Neuronal stem cell (in vitro differentiated cells): ENCODE results near the gene NDUFB4.

Source experiments
- DNase-seq: peaks from one replicate; pipeline ENCODE4 v3.0.0-alpha.2; 2013; ENCODE audit warnings: low spot score
- H2AFZ ChIP-seq: one replicate; pipeline ENCODE4 v1.6.1; 2013; ENCODE audit warnings: mild to moderate bottlenecking, low read length, inconsistent platforms
- H2AK5ac ChIP-seq: 2 replicates; pipeline ENCODE4 v1.6.1; 2013; ENCODE audit warnings: low read depth, mild to moderate bottlenecking, inconsistent platforms, low read length, moderate library complexity, mixed read lengths
- H2BK120ac ChIP-seq: 2 replicates; pipeline ENCODE4 v1.6.1; 2013; ENCODE audit warnings: low read depth, mild to moderate bottlenecking, inconsistent platforms, low read length, moderate library complexity, mixed read lengths
- H2BK12ac ChIP-seq: one replicate; pipeline ENCODE4 v1.6.1; 2013; ENCODE audit warnings: low read length, inconsistent platforms
- H2BK15ac ChIP-seq: 2 replicates; pipeline ENCODE4 v1.6.1; 2013; ENCODE audit warnings: mild to moderate bottlenecking, low read length, inconsistent platforms, mixed read lengths
- H2BK5ac ChIP-seq: one replicate; pipeline ENCODE4 v1.6.1; 2013; ENCODE audit warnings: inconsistent platforms, mild to moderate bottlenecking, low read length, moderate library complexity
- H3K14ac ChIP-seq: one replicate; pipeline ENCODE4 v1.6.1; 2013; ENCODE audit warnings: low read length, inconsistent platforms
- H3K18ac ChIP-seq: 2 replicates; pipeline ENCODE4 v1.6.1; 2013; ENCODE audit warnings: low read length, inconsistent platforms
- H3K23ac ChIP-seq: 2 replicates; pipeline ENCODE4 v1.6.1; 2013; ENCODE audit warnings: low read depth, mild to moderate bottlenecking, mixed read lengths, low read length, inconsistent platforms; ENCODE audit not compliant: poor library complexity
- H3K27ac ChIP-seq: replicated peaks from 3 replicates; pipeline ENCODE4 v1.5.1; 2013; ENCODE audit warnings: low read length, inconsistent platforms
- H3K27me3 ChIP-seq, 3 experiments: 2 replicates each; pipeline ENCODE4 v1.6.1; 2013; ENCODE audit warnings: low read length in 3 of 3, mild to moderate bottlenecking in 2 of 3, inconsistent platforms in 1 of 3, low read depth in 1 of 3, mixed read lengths in 1 of 3, moderate library complexity in 1 of 3; ENCODE audit not compliant: control insufficient read depth in 3 of 3, insufficient read depth in 3 of 3
- H3K36me3 ChIP-seq, 2 donors: replicated peaks in 1 of 2; 2 replicates each; pipeline ENCODE4 v1.6.1; 2013; ENCODE audit warnings: low read length in 2 of 2; ENCODE audit not compliant: control insufficient read depth in 2 of 2, insufficient read depth in 2 of 2
- H3K4ac ChIP-seq: 2 replicates; pipeline ENCODE4 v1.6.1; 2013; ENCODE audit warnings: inconsistent platforms, mild to moderate bottlenecking, low read length, moderate library complexity
- H3K4me1 ChIP-seq, 2 donors: 1 replicate in 1 of 2; 2 replicates in 1 of 2; pipeline ENCODE4 v1.6.1; 2013; ENCODE audit warnings: low read length in 2 of 2, low read depth in 1 of 2; ENCODE audit not compliant: control insufficient read depth in 2 of 2, insufficient read depth in 1 of 2
- H3K4me2 ChIP-seq: one replicate; pipeline ENCODE4 v1.6.1; 2013; ENCODE audit warnings: mild to moderate bottlenecking, low read length, inconsistent platforms; ENCODE audit not compliant: insufficient read depth, poor library complexity, severe bottlenecking
- H3K4me3 ChIP-seq, 2 donors: 2 replicates each; pipeline ENCODE4 v1.5.1; 2013; ENCODE audit warnings: low read length in 2 of 2, mild to moderate bottlenecking in 2 of 2, inconsistent platforms in 1 of 2, moderate library complexity in 1 of 2
- H3K79me1 ChIP-seq: one replicate; pipeline ENCODE4 v1.6.1; 2013; ENCODE audit warnings: low read depth, mild to moderate bottlenecking, inconsistent platforms, low read length, moderate library complexity
- H3K9ac ChIP-seq: one replicate; pipeline ENCODE4 v1.6.1; 2013; ENCODE audit warnings: mild to moderate bottlenecking, low read depth, low read length, inconsistent platforms; ENCODE audit not compliant: poor library complexity
- H3K9me3 ChIP-seq, 2 donors: replicated peaks in 1 of 2; 2 replicates each; pipeline versions ENCODE3 to v1.6.1; 2013; ENCODE audit warnings: low read length in 2 of 2, mild to moderate bottlenecking in 2 of 2, inconsistent platforms in 1 of 2, low read depth in 1 of 2, mixed read lengths in 1 of 2, moderate library complexity in 1 of 2; ENCODE audit not compliant: control insufficient read depth in 2 of 2, insufficient read depth in 1 of 2
- H4K8ac ChIP-seq: one replicate; pipeline ENCODE4 v1.6.1; 2013; ENCODE audit warnings: low read depth, mild to moderate bottlenecking, inconsistent platforms, low read length, moderate library complexity
- H4K91ac ChIP-seq: one replicate; pipeline ENCODE4 v1.6.1; 2013; ENCODE audit warnings: low read length, low read depth, mild to moderate bottlenecking, inconsistent platforms; ENCODE audit not compliant: poor library complexity
- WGBS, 2 donors: extraction: QIAGEN DNeasy Blood & Tissue Kit; methylation state at CpG; one replicate each; pipeline ENCODE4 v1.1.7; 2013; ENCODE audit warnings: missing lambda C conversion rate in 2 of 2, mixed read lengths in 1 of 2; ENCODE audit not compliant: insufficient read length in 2 of 2, insufficient replicate concordance in 1 of 2; ENCODE audit errors: extremely low coverage in 2 of 2; 5-methylcytosine and 5-hydroxymethylcytosine counted together

NDUFB4 gene

DNA sequence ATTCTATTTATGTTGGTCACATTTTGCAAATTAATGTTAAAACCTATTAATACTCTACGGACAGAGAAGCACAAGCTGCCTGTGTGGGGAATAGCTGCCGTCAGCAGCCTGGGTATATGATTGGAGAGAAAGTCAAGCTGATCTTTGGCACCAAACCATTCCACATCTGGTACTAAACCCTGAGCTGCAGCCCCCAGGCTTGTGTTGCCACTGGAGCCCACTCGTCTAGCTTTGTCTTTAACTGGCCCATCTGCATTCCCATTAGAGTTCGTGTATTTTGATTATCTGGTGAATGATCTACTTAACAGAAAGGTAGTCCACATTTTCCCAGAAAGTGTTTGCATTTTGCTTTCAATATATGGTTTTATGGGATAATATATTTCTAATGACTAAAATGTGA is 5.4 kb downstream of the NDUFB4 start:
- H3K14ac ChIP-seq = no peak overlapping the region
- H4K91ac ChIP-seq = no peak overlapping the region
- H3K9me3 ChIP-seq = no peaks in the 10 kb centered on the region
- peaks cover under 1% of the 10 kb centered on the region for H3K79me1 ChIP-seq
- no peaks in the 10 kb centered on the region for H3K27me3 ChIP-seq
- DNase-seq = no peak
- no peak overlapping the region for H3K4me2 ChIP-seq
- peaks cover 0 to 3% of the 10 kb centered on the region in 2 donors for H3K4me1 ChIP-seq
- H3K4me3 ChIP-seq = no peak overlapping the region
- no peak overlapping the region for H2BK12ac ChIP-seq
- H3K23ac ChIP-seq = no peak overlapping the region
- no peak overlapping the region for H3K27ac ChIP-seq
- no peak overlapping the region for H3K9ac ChIP-seq
- no peak overlapping the region for H4K8ac ChIP-seq
- H3K18ac ChIP-seq = no peak overlapping the region
- H3K36me3 ChIP-seq = peaks cover 11 to 63% of the 10 kb centered on the region in 2 donors
- H2BK120ac ChIP-seq = no peak overlapping the region
- no peak overlapping the region for H2BK5ac ChIP-seq
- no peak overlapping the region for H3K4ac ChIP-seq
- H2AK5ac ChIP-seq = no peak overlapping the region
- H2BK15ac ChIP-seq = no peak overlapping the region
- H2AFZ ChIP-seq = no peak overlapping the region
- WGBS, 2 donors = no CpG with 5 or more reads among the region's 4 CpGs

DNA sequence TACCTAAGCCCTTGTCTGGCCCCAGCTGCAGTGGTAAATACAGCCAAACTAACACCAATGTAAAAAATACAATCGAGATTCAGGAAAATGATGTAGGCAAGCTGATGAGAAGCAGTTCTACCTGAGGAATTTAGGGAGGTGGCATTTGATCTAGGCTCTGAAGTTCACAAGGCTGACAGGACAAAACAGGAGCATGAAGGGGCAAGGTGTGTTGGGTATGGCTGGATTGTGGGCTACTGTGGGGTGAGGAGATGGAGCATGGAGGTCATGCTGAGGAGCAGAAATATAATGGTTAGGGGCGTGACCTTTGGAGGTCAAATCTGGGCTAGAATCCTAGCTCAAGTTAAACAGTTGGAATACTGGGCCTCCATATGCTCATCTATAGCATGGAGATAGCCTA is 6.5 kb downstream of the NDUFB4 start:
- peaks cover 9 to 56% of the 10 kb centered on the region in 2 donors for H3K36me3 ChIP-seq
- no peak for DNase-seq
- no CpG with 5 or more reads among the region's 2 CpGs for WGBS, 2 donors
- no peaks in the 10 kb centered on the region for H3K4me1 ChIP-seq
- no peak overlapping the region for H3K23ac ChIP-seq
- H3K4me3 ChIP-seq = no peak overlapping the region
- H3K18ac ChIP-seq = no peak overlapping the region
- H4K91ac ChIP-seq = no peak overlapping the region
- H3K9me3 ChIP-seq = no peaks in the 10 kb centered on the region
- no peak overlapping the region for H2BK15ac ChIP-seq
- H2AK5ac ChIP-seq = no peak overlapping the region
- no peak overlapping the region for H3K9ac ChIP-seq
- H2BK5ac ChIP-seq = no peak overlapping the region
- H4K8ac ChIP-seq = no peak overlapping the region
- no peak overlapping the region for H3K14ac ChIP-seq
- no peak overlapping the region for H3K4ac ChIP-seq
- no peak overlapping the region for H3K27ac ChIP-seq
- H2BK12ac ChIP-seq = no peak overlapping the region
- H2BK120ac ChIP-seq = no peak overlapping the region
- no peaks in the 10 kb centered on the region for H3K79me1 ChIP-seq
- no peaks in the 10 kb centered on the region for H3K27me3 ChIP-seq
- H2AFZ ChIP-seq = no peak overlapping the region
- no peak overlapping the region for H3K4me2 ChIP-seq

DNA sequence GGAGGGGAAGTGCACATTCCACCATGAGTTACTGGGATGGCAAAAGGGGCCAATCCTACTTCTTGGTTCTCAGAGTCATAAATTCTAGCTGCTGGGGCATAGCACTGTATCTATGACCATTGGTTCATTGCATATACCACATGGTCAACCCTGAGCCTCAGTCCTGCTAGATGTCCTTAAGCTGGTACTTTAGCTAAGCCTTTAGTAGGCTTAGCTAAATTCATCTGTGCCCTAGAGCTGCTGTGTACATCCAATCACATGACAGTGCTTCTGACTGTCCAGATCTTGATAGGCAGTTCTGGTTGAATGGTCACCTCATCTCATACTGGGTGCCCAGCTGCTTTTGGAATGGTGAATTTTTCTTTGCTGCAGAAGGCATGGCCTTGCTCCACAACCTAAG is 8.2 kb downstream of the NDUFB4 start:
- Histone ChIP-seq H4K91ac (no peak overlapping the region), H3K27me3 (no peaks in the 10 kb centered on the region), H3K18ac (no peak overlapping the region), H2BK5ac (no peak overlapping the region), H3K4me1 (no peaks in the 10 kb centered on the region), H3K36me3 (peaks cover 6 to 39% of the 10 kb centered on the region in 2 donors), H3K4ac (no peak overlapping the region), H2BK120ac (no peak overlapping the region), H3K14ac (no peak overlapping the region), H3K27ac (no peak overlapping the region), H3K79me1 (no peaks in the 10 kb centered on the region), H2AFZ (no peak overlapping the region), H4K8ac (no peak overlapping the region), H3K23ac (no peak overlapping the region), H2BK12ac (no peak overlapping the region), H3K4me3 (no peak overlapping the region), H3K9ac (no peak overlapping the region), H2AK5ac (no peak overlapping the region), H2BK15ac (no peak overlapping the region), H3K4me2 (no peak overlapping the region), H3K9me3 (no peaks in the 10 kb centered on the region)
- DNase-seq = no peak

DNA sequence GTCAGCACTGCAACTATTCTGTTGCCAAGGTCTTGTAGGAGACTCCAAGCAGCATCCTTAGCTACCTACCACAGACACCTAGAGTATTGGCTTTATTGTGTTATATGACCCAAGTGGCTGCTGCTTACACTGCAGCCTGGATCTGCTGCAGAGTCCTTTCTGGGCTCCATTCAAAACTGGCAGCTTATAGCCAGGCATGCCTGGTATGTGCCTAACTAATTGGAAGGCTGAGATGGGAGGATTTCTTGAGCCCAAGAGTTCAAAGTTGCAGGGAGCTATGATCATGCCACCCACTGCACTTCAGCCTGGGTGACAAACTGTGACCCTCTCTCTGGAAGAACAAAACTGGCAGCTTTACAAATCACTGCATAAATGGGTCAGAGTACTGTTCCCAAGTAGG is 8.6 kb downstream of the NDUFB4 start:
- Histone ChIP-seq H2BK5ac (no peak overlapping the region), H3K9ac (no peak overlapping the region), H2AK5ac (no peak overlapping the region), H4K91ac (no peak overlapping the region), H2BK15ac (no peak overlapping the region), H3K36me3 (peaks cover 6 to 35% of the 10 kb centered on the region in 2 donors), H3K4me1 (no peaks in the 10 kb centered on the region), H3K18ac (no peak overlapping the region), H3K4me2 (no peak overlapping the region), H4K8ac (no peak overlapping the region), H3K27me3 (no peaks in the 10 kb centered on the region), H3K4me3 (no peak overlapping the region), H2AFZ (no peak overlapping the region), H3K14ac (no peak overlapping the region), H3K79me1 (no peaks in the 10 kb centered on the region), H2BK120ac (no peak overlapping the region), H3K9me3 (no peaks in the 10 kb centered on the region), H3K4ac (no peak overlapping the region), H2BK12ac (no peak overlapping the region), H3K23ac (no peak overlapping the region), H3K27ac (no peak overlapping the region)
- DNase-seq = no peak
